Natural killer cell (primary cell): ENCODE data around the gene NHEJ1. TPM values are rescaled to one million over a fixed set of nuclear protein-coding genes. Genes with fewer than 3 reads are reported as not detected.
A peak's percentile ranks its signal among the peaks of the same experiment; 100 is the strongest.

ENCODE experiments used
- ATAC-seq, 3 donors: fragments of 150-1000 bp in 2 of 3; fragments of 200-7000 bp in 1 of 3; cut with Tn5 transposase; 1 replicate in 1 of 3; 2 replicates in 2 of 3; pipeline ENCODE4 v1.10.0; 2021; ENCODE audit warnings: mild to moderate bottlenecking in 2 of 3, moderate library complexity in 2 of 3
- DNase-seq, 2 donors: peaks; one replicate each; pipeline versions ENCODE4 v3.0.0 to v3.0.0-alpha.2; 2013 to 2021; ENCODE audit warnings: mixed read lengths in 1 of 2
- H3K27ac ChIP-seq: one replicate; pipeline ENCODE4 v1.5.1; 2013; ENCODE audit warnings: mild to moderate bottlenecking, low read length
- H3K27me3 ChIP-seq: one replicate; pipeline ENCODE4 v1.6.1; 2013; ENCODE audit warnings: low read length; ENCODE audit not compliant: control insufficient read depth, insufficient read depth
- H3K36me3 ChIP-seq: one replicate; pipeline ENCODE4 v1.6.1; 2013; ENCODE audit warnings: low read length; ENCODE audit not compliant: control insufficient read depth, insufficient read depth
- H3K4me1 ChIP-seq: one replicate; pipeline ENCODE4 v1.6.1; 2013; ENCODE audit warnings: low read length; ENCODE audit not compliant: control insufficient read depth, insufficient read depth
- H3K4me3 ChIP-seq: one replicate; pipeline ENCODE4 v1.5.1; 2013; ENCODE audit warnings: low read length
- H3K9me3 ChIP-seq: one replicate; pipeline ENCODE4 v1.6.1; 2013; ENCODE audit warnings: low read length; ENCODE audit not compliant: control insufficient read depth, insufficient read depth
- H3K27ac Mint-ChIP-seq, 2 donors: one replicate each; pipeline ENCODE4 v1.8.0; 2022; ENCODE audit warnings: mild to moderate bottlenecking in 2 of 2, mixed read lengths in 2 of 2, moderate library complexity in 1 of 2
- H3K27me3 Mint-ChIP-seq, 2 donors: one replicate each; pipeline ENCODE4 v1.8.0; 2022; ENCODE audit warnings: low read depth in 2 of 2, mixed read lengths in 2 of 2
- H3K36me3 Mint-ChIP-seq: one replicate; pipeline ENCODE4 v1.8.0; 2022; ENCODE audit warnings: mixed read lengths
- H3K4me1 Mint-ChIP-seq, 2 donors: one replicate each; pipeline ENCODE4 v1.8.0; 2022; ENCODE audit warnings: mixed read lengths in 2 of 2
- H3K4me3 Mint-ChIP-seq: one replicate; pipeline ENCODE4 v1.8.0; 2022; ENCODE audit warnings: mild to moderate bottlenecking, moderate library complexity, mixed read lengths
- H3K9me3 Mint-ChIP-seq, 2 donors: one replicate each; pipeline ENCODE4 v1.8.0; 2022; ENCODE audit warnings: mixed read lengths in 2 of 2
- CTCF ChIP-seq: fragments of 200-600 bp; IDR thresholded peaks from one replicate; pipeline ENCODE4 v1.8.0; 2022; ENCODE audit warnings: antibody characterized with exemption
- WGBS: methylation state at CpG from one replicate; pipeline ENCODE4 v1.1.7; 2013; ENCODE audit warnings: missing lambda C conversion rate; ENCODE audit not compliant: insufficient coverage; 5-methylcytosine and 5-hydroxymethylcytosine counted together
- intact Hi-C: fragments of 100-400 bp; cut with micrococcal nuclease; formaldehyde crosslinking; loops from one replicate; pipeline ENCODE4 v1.14.2; 2022
- total RNA-seq, 4 donors: library from RNA; stranded (reverse); fragments of 120-200 nt in 1 of 4; gene quantifications; one replicate each; pipeline versions ENCODE4 v1.2.3 to v1.2.4, GENCODE V29; 2013 to 2022

NHEJ1 gene
- total RNA-seq, 3 donors from 2014 or later (not counting 1 experiment from before 2014, with no cell fraction given): 9.9 to 12.7 (median 11.0) TPM

GRCh38 chr2:219054956-219055903, 105.4 kb downstream of the NHEJ1 start:
- ATAC-seq (no peak), DNase-seq (no peak)
- H3K27ac Mint-ChIP-seq: no peak overlapping the region
- intact Hi-C loops: loop anchor here (5.0 kb wide), 1 partner anchor 157 kb away; no protein-coding TSS in a partner anchor
- no peak overlapping the region for H3K27ac ChIP-seq
- peaks cover 37% of the 10 kb centered on the region for H3K27me3 ChIP-seq
- H3K9me3 Mint-ChIP-seq: no peaks in the 10 kb centered on the region
- H3K9me3 ChIP-seq: no peaks in the 10 kb centered on the region
- no peak overlapping the region for H3K4me3 Mint-ChIP-seq
- WGBS: 87% methylated on average over 43 of the region's 43 CpGs
- H3K4me3 ChIP-seq: no peak overlapping the region
- peaks cover 29% of the 10 kb centered on the region for H3K4me1 ChIP-seq
- no peaks in the 10 kb centered on the region for H3K36me3 Mint-ChIP-seq
- H3K4me1 Mint-ChIP-seq: peaks cover 0 to 16% of the 10 kb centered on the region in 2 donors
- no peaks in the 10 kb centered on the region for H3K36me3 ChIP-seq
- TF ChIP-seq CTCF: no peak
- H3K27me3 Mint-ChIP-seq: peaks cover 46 to 49% of the 10 kb centered on the region in 2 donors

GRCh38 chr2:219049282-219049681, 111.3 kb downstream of the NHEJ1 start:
- H3K27me3 ChIP-seq: peaks cover 3% of the 10 kb centered on the region
- no peaks in the 10 kb centered on the region for H3K9me3 Mint-ChIP-seq

GRCh38 chr2:219045937-219046550, 114.6 kb downstream of the NHEJ1 start:
- Histone ChIP-seq H3K4me1 (peaks cover 5% of the 10 kb centered on the region), H3K4me3 (no peak overlapping the region), H3K27me3 (peaks cover 14% of the 10 kb centered on the region), H3K27ac (no peak overlapping the region), H3K9me3 (no peaks in the 10 kb centered on the region), H3K36me3 (no peaks in the 10 kb centered on the region)
- 10% methylated on average over 6 of the region's 6 CpGs for WGBS
- Mint-ChIP-seq H3K36me3 (no peaks in the 10 kb centered on the region), H3K4me3 (no peak overlapping the region), H3K9me3 (no peaks in the 10 kb centered on the region), H3K27me3 (peaks cover 53 to 71% of the 10 kb centered on the region in 2 donors), H3K27ac (no peak overlapping the region), H3K4me1 (peaks cover 6 to 8% of the 10 kb centered on the region in 2 donors)
- no peak for TF ChIP-seq CTCF
- ATAC-seq (peak in 1 of 3 donors; percentile 42), DNase-seq (peak in 1 of 2 donors; percentile 32)
- intact Hi-C loops: no loop called here

More at GRCh38 chr2:219049282-219049681, 111.3 kb downstream of the NHEJ1 start:
- WGBS: 82% methylated on average over 6 of the region's 6 CpGs
- Mint-ChIP-seq H3K36me3 (no peaks in the 10 kb centered on the region), H3K27me3 (peaks cover 49 to 52% of the 10 kb centered on the region in 2 donors), H3K27ac (no peak overlapping the region), H3K4me3 (no peak overlapping the region), H3K4me1 (no peaks in the 10 kb centered on the region)
- no peaks in the 10 kb centered on the region for H3K36me3 ChIP-seq
- H3K9me3 ChIP-seq: no peaks in the 10 kb centered on the region
- H3K4me1 ChIP-seq: no peaks in the 10 kb centered on the region
- no peak overlapping the region for H3K4me3 ChIP-seq
- TF ChIP-seq CTCF: no peak
- H3K27ac ChIP-seq: no peak overlapping the region
- no peak for ATAC-seq
- intact Hi-C loops: no loop called here
- DNase-seq: no peak
